ENCODE measurements around the gene UBTD2. TPM values are rescaled to one million over a fixed set of nuclear protein-coding genes. Genes with fewer than 3 reads are reported as not detected.

Gene UBTD2
- polyA plus RNA-seq, 3 donors: 2.3 to 3.2 (median 2.6) TPM

- intact Hi-C loops (cut with micrococcal nuclease): no loop called here
- Mint-ChIP-seq H3K27me3 (ENCODE audit: low read depth in 3 of 3) (no peaks in the 10 kb centered on the region), H3K9me3 (no peaks in the 10 kb centered on the region), H3K36me3 (peaks cover 8 to 12% of the 10 kb centered on the region in 2 donors), H3K4me3 (no peak overlapping the region), H3K4me1 (peaks cover 5% of the 10 kb centered on the region), H3K27ac (peak overlapping the region in 1 of 7 donors; percentile 18)
- Histone ChIP-seq H4K20me1 (ENCODE audit: insufficient read depth, low read length) (no peaks in the 10 kb centered on the region), H3K79me2 (ENCODE audit: insufficient read depth, low read length) (peaks cover 13% of the 10 kb centered on the region), H3K27ac (ENCODE audit: low read depth in 1 of 2, low read length in 2 of 2) (no peak overlapping the region), H3K36me3 (replicated peaks in 1 of 2; ENCODE audit: control insufficient read depth in 1 of 2, insufficient read depth in 2 of 2, low read length in 2 of 2) (no peaks in the 10 kb centered on the region), H3K4me1 (ENCODE audit: control insufficient read depth in 1 of 2, insufficient read depth in 2 of 2, low read length in 2 of 2) (no peaks in the 10 kb centered on the region), H2AFZ (ENCODE audit: insufficient read depth, low read depth, low read length, poor library complexity, severe bottlenecking) (no peak overlapping the region), H3K27me3 (ENCODE audit: control insufficient read depth in 2 of 2, insufficient read depth in 2 of 2, low read length in 2 of 2) (no peaks in the 10 kb centered on the region), H3K9me3 (replicated peaks in 1 of 2; ENCODE audit: control insufficient read depth in 1 of 2, insufficient read depth in 1 of 2, low read length in 2 of 2) (no peaks in the 10 kb centered on the region), H3K4me2 (replicated peaks; ENCODE audit: extremely low read depth, low read length, poor library complexity, severe bottlenecking) (no peak overlapping the region), H3K4me3 (replicated peaks in 1 of 3; ENCODE audit: low read depth in 2 of 3, low read length in 3 of 3) (no peak overlapping the region), H3K9ac (ENCODE audit: insufficient read depth, low read length, poor library complexity, severe bottlenecking) (no peak overlapping the region)
- TF ChIP-seq CTCF (IDR thresholded peaks at IDR 0.05): no peak
- 92% methylated on average over 4 of the region's 10 CpGs for WGBS (ENCODE audit: insufficient coverage)
- DNase-seq: no peak
Observed at GRCh38 chr5:172266071-172266675, 17.4 kb downstream of the UBTD2 start.

GRCh38 chr5:172264815-172265395, 18.7 kb downstream of the UBTD2 start:
- DNase-seq: no peak
- Mint-ChIP-seq H3K36me3 (peaks cover 8 to 10% of the 10 kb centered on the region in 2 donors), H3K4me1 (peaks cover 5% of the 10 kb centered on the region), H3K27ac (no peak overlapping the region), H3K4me3 (no peak overlapping the region), H3K27me3 (ENCODE audit: low read depth in 3 of 3) (no peaks in the 10 kb centered on the region), H3K9me3 (no peaks in the 10 kb centered on the region)
- Histone ChIP-seq H3K27me3 (ENCODE audit: control insufficient read depth in 2 of 2, insufficient read depth in 2 of 2, low read length in 2 of 2) (no peaks in the 10 kb centered on the region), H3K9ac (ENCODE audit: insufficient read depth, low read length, poor library complexity, severe bottlenecking) (no peak overlapping the region), H3K27ac (ENCODE audit: low read depth in 1 of 2, low read length in 2 of 2) (no peak overlapping the region), H4K20me1 (ENCODE audit: insufficient read depth, low read length) (no peaks in the 10 kb centered on the region), H3K79me2 (ENCODE audit: insufficient read depth, low read length) (peaks cover 10% of the 10 kb centered on the region), H2AFZ (ENCODE audit: insufficient read depth, low read depth, low read length, poor library complexity, severe bottlenecking) (no peak overlapping the region), H3K4me1 (ENCODE audit: control insufficient read depth in 1 of 2, insufficient read depth in 2 of 2, low read length in 2 of 2) (no peaks in the 10 kb centered on the region), H3K36me3 (replicated peaks in 1 of 2; ENCODE audit: control insufficient read depth in 1 of 2, insufficient read depth in 2 of 2, low read length in 2 of 2) (no peaks in the 10 kb centered on the region), H3K4me2 (replicated peaks; ENCODE audit: extremely low read depth, low read length, poor library complexity, severe bottlenecking) (no peak overlapping the region), H3K9me3 (replicated peaks in 1 of 2; ENCODE audit: control insufficient read depth in 1 of 2, insufficient read depth in 1 of 2, low read length in 2 of 2) (no peaks in the 10 kb centered on the region), H3K4me3 (replicated peaks in 1 of 3; ENCODE audit: low read depth in 2 of 3, low read length in 3 of 3) (no peak overlapping the region)
- intact Hi-C loops (cut with micrococcal nuclease): no loop called here
- TF ChIP-seq CTCF (IDR thresholded peaks at IDR 0.05): no peak
- 100% methylated on average over 4 of the region's 4 CpGs for WGBS (ENCODE audit: insufficient coverage)

All from CD14-positive monocyte (primary cell).